ENCODE results near the gene N4BP2L2. TPM values are rescaled to one million over a fixed set of nuclear protein-coding genes. Genes with fewer than 3 reads are reported as not detected.

N4BP2L2 gene
- total and polyA plus RNA-seq, 2 of the 8 experiments (the other 6 are each of a cell fraction or from before 2014, with no cell fraction given) = 14.6 to 67.6 TPM

DNA sequence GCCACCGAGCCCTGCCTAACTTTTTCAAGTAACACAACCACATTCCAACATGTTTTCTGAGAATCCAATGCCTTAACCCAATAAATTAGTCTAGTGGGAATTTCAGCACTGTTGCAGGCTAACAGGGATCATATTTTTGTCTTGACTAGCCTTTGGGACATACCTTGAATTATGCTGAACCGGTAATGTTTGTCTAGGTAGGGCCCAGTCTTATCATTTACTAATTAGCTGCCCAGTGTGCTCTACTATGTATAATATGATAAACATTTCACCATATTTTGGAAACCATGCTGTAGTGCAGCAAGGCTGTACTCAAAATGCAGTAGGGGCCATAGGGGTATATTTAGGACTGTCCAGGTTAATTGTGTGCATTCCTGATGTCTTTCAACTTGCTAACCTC, 44.4 kb upstream of the N4BP2L2 start:
- H3K4me3 ChIP-seq (ENCODE audit: extremely low read depth in 1 of 4, insufficient read depth in 2 of 4, low read depth in 3 of 4, low read length in 4 of 4) = no peak overlapping the region
- H3K9ac ChIP-seq (replicated peaks in 1 of 4; ENCODE audit: extremely low read depth in 1 of 4, low read depth in 3 of 4, low read length in 3 of 4) = no peak overlapping the region
- H3K27ac ChIP-seq (ENCODE audit: low read depth, low read length) = no peak overlapping the region
- no peak for TF ChIP-seq GTF2F1 (IDR thresholded peaks at IDR 0.05; ENCODE audit: borderline replicate concordance, low read depth, low read length)
- TF ChIP-seq CTBP2 (IDR thresholded peaks at IDR 0.05; ENCODE audit: borderline replicate concordance, insufficient read depth, insufficient read length, low read length) = no peak
- TF ChIP-seq RXRA (IDR thresholded peaks at IDR 0.05; ENCODE audit: insufficient read depth, low read depth, low read length) = no peak
- TF ChIP-seq YY1 (IDR thresholded peaks at IDR 0.05; ENCODE audit: low read depth, low read length) = no peak
- TF ChIP-seq CHD2 (IDR thresholded peaks at IDR 0.05; ENCODE audit: low read length) = no peak
- no peak for TF ChIP-seq KDM5A (IDR thresholded peaks at IDR 0.05; ENCODE audit: low read length)
- TF ChIP-seq SIN3A (conservative IDR thresholded peaks at IDR 0.05 in 1 of 2, IDR thresholded peaks at IDR 0.05 in 1 of 2; ENCODE audit: low read depth in 1 of 2, low read length in 2 of 2) = no peak
- TF ChIP-seq CREB1 (IDR thresholded peaks at IDR 0.05) = no peak
- no peak overlapping the region for H3K23ac ChIP-seq (ENCODE audit: insufficient read length)
- H3K4ac ChIP-seq (replicated peaks; ENCODE audit: insufficient read length, low read depth, low read length) = no peak overlapping the region
- no peak overlapping the region for H2BK20ac ChIP-seq (ENCODE audit: low read length)
- no peak overlapping the region for H4K8ac ChIP-seq (ENCODE audit: extremely low read depth, insufficient read depth, low read length)
- no peak overlapping the region for H2AFZ ChIP-seq (ENCODE audit: low read length)
- FAIRE-seq (no peak), DNase-seq (ENCODE audit: low read depth in 1 of 2, low spot score in 2 of 2) (no peak)
- no peak overlapping the region for H4K5ac ChIP-seq (ENCODE audit: insufficient read length, low read depth, low read length)
- no peaks in the 10 kb centered on the region for H3K36me3 ChIP-seq (ENCODE audit: control insufficient read depth in 2 of 4, insufficient read depth in 4 of 4, low read length in 3 of 4)
- H3K27me3 ChIP-seq (replicated peaks in 1 of 4; ENCODE audit: control insufficient read depth in 3 of 4, extremely low read depth in 1 of 4, insufficient read depth in 3 of 4, low read length in 3 of 4) = no peaks in the 10 kb centered on the region
- H3K18ac ChIP-seq (ENCODE audit: extremely low read depth, low read length) = no peak overlapping the region
- H3K56ac ChIP-seq (replicated peaks; ENCODE audit: insufficient read length, low read depth, low read length) = no peak overlapping the region
- no peak overlapping the region for H2AK5ac ChIP-seq (ENCODE audit: low read depth, low read length)
- no peaks in the 10 kb centered on the region for H4K20me1 ChIP-seq (replicated peaks in 1 of 2; ENCODE audit: control insufficient read depth in 1 of 2, insufficient read depth in 2 of 2, low read length in 2 of 2)
- CTCF ChIA-PET (ENCODE audit: partially characterized antibody) = interaction anchor here (0.9 to 1.0 kb wide), 2 partner anchors 9 to 68 kb away, joined by 3 read pairs; no protein-coding TSS in a partner anchor
- no peak overlapping the region for H3K14ac ChIP-seq (ENCODE audit: insufficient read length)
- H3K9me3 ChIP-seq (ENCODE audit: insufficient read depth in 2 of 2, low read depth in 1 of 2, low read length in 1 of 2) = no peaks in the 10 kb centered on the region
- H2BK15ac ChIP-seq (ENCODE audit: low read length) = no peak overlapping the region
- H3K4me1 ChIP-seq (replicated peaks in 1 of 4; ENCODE audit: control insufficient read depth in 3 of 4, insufficient read depth in 4 of 4, low read length in 3 of 4) = peaks cover 0 to 2% (median 0%) of the 10 kb centered on the region in 4 experiments; a peak in 1 of 7 replicates
- H3K79me1 ChIP-seq (ENCODE audit: low read depth, low read length) = no peaks in the 10 kb centered on the region; the same call in 1 of the 2 replicates
- H2BK120ac ChIP-seq (replicated peaks; ENCODE audit: low read depth, low read length) = no peak overlapping the region
- no peak overlapping the region for H3K4me2 ChIP-seq (ENCODE audit: insufficient read depth in 1 of 2, low read depth in 2 of 2, low read length in 2 of 2)
- POLR2A ChIA-PET (ENCODE audit: partially characterized antibody) = no interaction called here
- H3K23me2 ChIP-seq (ENCODE audit: low read depth, low read length) = peaks cover 10% of the 10 kb centered on the region
- no peak overlapping the region for H2BK12ac ChIP-seq (ENCODE audit: low read depth, low read length)
- peaks cover 0 to 8% of the 10 kb centered on the region in 2 experiments; a peak in 2 of 4 replicates for H3K79me2 ChIP-seq (ENCODE audit: control insufficient read depth in 1 of 2, insufficient read depth in 2 of 2, low read length in 2 of 2)
- no peak overlapping the region for H4K91ac ChIP-seq (replicated peaks; ENCODE audit: insufficient read length, low read length)
- WGBS, 2 experiments (ENCODE audit: extremely low coverage in 1 of 2, insufficient coverage in 1 of 2, insufficient read length in 1 of 2, insufficient replicate concordance in 2 of 2, low coverage in 1 of 2, low lambda C conversion rate in 2 of 2, missing lambda C conversion rate in 1 of 2) = 96% methylated on average over 2 of the region's 2 CpGs; no CpG with 5 or more reads in 1 of the 2 experiments
- H2BK5ac ChIP-seq (ENCODE audit: low read depth, low read length) = no peak overlapping the region
